Stimulated activated CD4-positive, alpha-beta T cell treated with anti-CD3 and anti-CD28 coated beads, Interleukin-4, amount 100 ng/mL, for 48 hours (primary cell): Measurements from ENCODE around the gene IGFBP6.

ENCODE experiments used
- DNase-seq, 2 donors: peaks; one replicate each; pipeline ENCODE4 v3.0.0-alpha.2; 2020; ENCODE audit warnings: low read depth in 2 of 2

Gene IGFBP6

GRCh38 chr12:53118751-53119300 is 21.4 kb downstream of the IGFBP6 start:
- no peak for DNase-seq

GRCh38 chr12:53120685-53121525 is 23.4 kb downstream of the IGFBP6 start:
- DNase-seq = no peak

- DNase-seq = no peak
Observed at GRCh38 chr12:53122961-53123468, 25.5 kb downstream of the IGFBP6 start.

- DNase-seq = no peak
Observed at GRCh38 chr12:53123578-53124351, 26.3 kb downstream of the IGFBP6 start.

GRCh38 chr12:53124352-53124723 is 26.9 kb downstream of the IGFBP6 start:
- no peak for DNase-seq

GRCh38 chr12:53127169-53127568 is 29.7 kb downstream of the IGFBP6 start:
- DNase-seq = no peak

- no peak for DNase-seq
Observed at GRCh38 chr12:53128780-53129569, 31.5 kb downstream of the IGFBP6 start.

GRCh38 chr12:53131844-53132243 is 34.4 kb downstream of the IGFBP6 start:
- DNase-seq = no peak

- DNase-seq = no peak
Observed at GRCh38 chr12:53133722-53134121, 36.3 kb downstream of the IGFBP6 start.

GRCh38 chr12:53143355-53143754 is 45.9 kb downstream of the IGFBP6 start:
- no peak for DNase-seq

GRCh38 chr12:53145383-53146260 is 48.2 kb downstream of the IGFBP6 start:
- no peak for DNase-seq

- no peak for DNase-seq
Observed at GRCh38 chr12:53147181-53147580, 49.7 kb downstream of the IGFBP6 start.

- DNase-seq = no peak
Observed at GRCh38 chr12:53147653-53148052, 50.2 kb downstream of the IGFBP6 start.

GRCh38 chr12:53151039-53151438 is 53.6 kb downstream of the IGFBP6 start:
- DNase-seq = no peak
